Neural cell (in vitro differentiated cells): ENCODE results near the gene FOXK1. TPM values are rescaled to one million over a fixed set of nuclear protein-coding genes. Genes with fewer than 3 reads are reported as not detected.

Source experiments
- H2AFZ ChIP-seq: fragments of 200-600, 300-800 bp; sonication (generic), shearing (Covaris generic); 2 replicates; pipeline ENCODE4 v1.6.0; 2014; ENCODE audit warnings: low read depth, mild to moderate bottlenecking, antibody characterized with exemption, low read length, moderate library complexity
- H3F3A ChIP-seq: fragments of 200-600 bp; shearing (Covaris generic); 2 replicates; pipeline ENCODE4 v1.6.1; 2016; ENCODE audit warnings: mild to moderate bottlenecking, moderate library complexity, mixed read lengths, antibody characterized with exemption, low read length; ENCODE audit not compliant: insufficient read depth, poor library complexity, severe bottlenecking
- H3K27ac ChIP-seq: fragments of 200-600, 300-800 bp; sonication (generic), shearing (Covaris generic); 2 replicates; pipeline ENCODE4 v1.5.1; 2014; ENCODE audit warnings: mild to moderate bottlenecking, low read length, moderate library complexity
- H3K27me3 ChIP-seq: fragments of 300-800, 200-600 bp; sonication (generic), shearing (Covaris generic); 2 replicates; pipeline ENCODE4 v1.6.0; 2014; ENCODE audit warnings: mild to moderate bottlenecking, low read depth, low read length, moderate library complexity; ENCODE audit not compliant: insufficient read depth
- H3K36me3 ChIP-seq: fragments of 300-800, 200-600 bp; sonication (generic), shearing (Covaris generic); 2 replicates; pipeline ENCODE4 v1.5.1; 2014; ENCODE audit warnings: mild to moderate bottlenecking, antibody characterized with exemption, low read length, moderate library complexity; ENCODE audit not compliant: insufficient read depth
- H3K4me2 ChIP-seq: fragments of 300-800, 200-600 bp; sonication (generic), shearing (Covaris generic); 2 replicates; pipeline ENCODE4 v1.6.0; 2014; ENCODE audit warnings: mild to moderate bottlenecking, low read length
- H3K4me3 ChIP-seq: fragments of 300-800, 200-600 bp; sonication (generic), shearing (Covaris generic); 2 replicates; pipeline ENCODE4 v1.5.1; 2014; ENCODE audit warnings: mild to moderate bottlenecking, low read length, moderate library complexity
- H3K79me2 ChIP-seq: fragments of 200-600 bp; shearing (Covaris generic); replicated peaks from 2 replicates; pipeline ENCODE4 v1.6.0; 2014; ENCODE audit warnings: mild to moderate bottlenecking, low read length, moderate library complexity; ENCODE audit not compliant: insufficient read depth
- H3K9ac ChIP-seq: fragments of 300-800, 200-600 bp; sonication (generic), shearing (Covaris generic); 2 replicates; pipeline ENCODE4 v1.6.1; 2016; ENCODE audit warnings: mild to moderate bottlenecking, low read length, mixed read lengths
- H3K9me2 ChIP-seq: fragments of 200-600 bp; shearing (Covaris generic); 2 replicates; pipeline ENCODE4 v1.6.1; 2016; ENCODE audit warnings: mild to moderate bottlenecking, low read length, mixed read lengths; ENCODE audit not compliant: insufficient read depth
- H3K9me3 ChIP-seq: fragments of 200-600, 300-800 bp; sonication (generic), shearing (Covaris generic); 2 replicates; pipeline ENCODE4 v1.6.1; 2016; ENCODE audit warnings: mild to moderate bottlenecking, mixed run types, low read length, moderate library complexity, mixed read lengths
- H4K20me1 ChIP-seq: fragments of 200-600 bp; shearing (Covaris generic); 2 replicates; pipeline ENCODE4 v1.6.1; 2016; ENCODE audit warnings: mild to moderate bottlenecking, mixed run types; ENCODE audit not compliant: insufficient read depth
- CTCF ChIP-seq: fragments of 450-650 bp; IDR thresholded peaks from 2 replicates; pipeline ENCODE4 v1.5.1; 2014; ENCODE audit warnings: antibody characterized with exemption, mild to moderate bottlenecking, moderate library complexity; ENCODE audit not compliant: poor library complexity, severe bottlenecking
- EP300 ChIP-seq: fragments of 450-650 bp; conservative IDR thresholded peaks from 2 replicates; pipeline ENCODE4 v1.6.1; 2014; ENCODE audit warnings: antibody characterized with exemption, mild to moderate bottlenecking, moderate library complexity; ENCODE audit not compliant: poor library complexity, severe bottlenecking
- EZH2 ChIP-seq: fragments of 200-600, 300-800 bp; shearing (Covaris generic), sonication (generic); IDR thresholded peaks from 2 replicates; pipeline ENCODE4 v1.6.1; 2014; ENCODE audit warnings: antibody characterized with exemption, low read length, borderline replicate concordance, mild to moderate bottlenecking; ENCODE audit not compliant: insufficient read depth, poor library complexity, severe bottlenecking
- MXI1 ChIP-seq: fragments of 450-650 bp; conservative IDR thresholded peaks from 2 replicates; pipeline ENCODE4 v1.6.1; 2014; ENCODE audit warnings: antibody characterized with exemption, mild to moderate bottlenecking; ENCODE audit not compliant: poor library complexity, severe bottlenecking
- POLR2AphosphoS5 ChIP-seq: IDR thresholded peaks from 2 replicates; pipeline ENCODE4 v1.6.1; 2012
- RAD21 ChIP-seq: fragments of 450-650 bp; conservative IDR thresholded peaks from 2 replicates; pipeline ENCODE4 v1.6.1; 2014; ENCODE audit warnings: antibody characterized with exemption, mild to moderate bottlenecking, moderate library complexity
- SMC3 ChIP-seq: fragments of 450-650 bp; conservative IDR thresholded peaks from 2 replicates; pipeline ENCODE4 v1.6.1; 2014; ENCODE audit warnings: antibody characterized with exemption, mild to moderate bottlenecking, moderate library complexity; ENCODE audit not compliant: poor library complexity
- TAF1 ChIP-seq: IDR thresholded peaks from 2 replicates; pipeline ENCODE4 v1.6.1; 2012; ENCODE audit warnings: low read depth
- polyA plus RNA-seq: library from polyadenylated mRNA; depleted of rRNA; stranded (reverse); fragments of >200 nt; gene quantifications from 2 replicates; pipeline ENCODE4 v1.2.3, GENCODE V29; 2014
- TF ChIP-seq, protein P1 (sequence below): IDR thresholded peaks from 2 replicates; pipeline ENCODE4 v1.6.1; 2012; ENCODE audit warnings: borderline replicate concordance

Gene FOXK1
- polyA plus RNA-seq, 1 donor from 2014 or later, result 7.4 TPM

DNA sequence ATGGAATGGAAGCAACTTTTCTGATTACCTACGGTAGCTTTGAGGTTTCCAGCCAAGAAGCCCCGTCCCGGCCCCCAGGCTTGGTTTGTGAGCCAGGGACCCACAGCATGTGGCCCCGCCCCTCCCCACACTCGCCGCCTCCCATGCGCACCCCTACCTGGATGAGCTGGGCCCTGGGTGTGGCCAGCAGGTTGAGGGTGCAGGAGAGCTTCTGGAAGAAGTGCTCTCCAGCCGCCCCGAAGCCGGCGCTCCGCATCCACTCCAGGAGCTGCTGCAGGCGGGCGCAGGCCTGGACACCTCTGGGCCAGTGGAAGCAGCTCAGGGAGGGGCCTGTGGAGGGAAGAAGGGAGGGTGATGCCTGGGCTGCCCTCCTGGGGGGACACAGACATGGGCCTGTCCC lies 133.0 kb downstream of the FOXK1 start:
- Histone ChIP-seq H4K20me1 (no peaks in the 10 kb centered on the region), H3K36me3 (no peaks in the 10 kb centered on the region), H3K9ac (no peak overlapping the region), H3K27me3 (no peaks in the 10 kb centered on the region), H3K4me2 (no peak overlapping the region), H2AFZ (no peak overlapping the region), H3F3A (no peaks in the 10 kb centered on the region), H3K9me2 (no peaks in the 10 kb centered on the region), H3K27ac (no peak overlapping the region), H3K79me2 (no peaks in the 10 kb centered on the region), H3K9me3 (no peaks in the 10 kb centered on the region), H3K4me3 (no peak overlapping the region)
- TF ChIP-seq TAF1 (no peak), MXI1 (no peak), CTCF (no peak), POLR2AphosphoS5 (no peak), SMC3 (no peak), EP300 (no peak), EZH2 (no peak), RAD21 (no peak)
- TF ChIP-seq, protein P1, sequence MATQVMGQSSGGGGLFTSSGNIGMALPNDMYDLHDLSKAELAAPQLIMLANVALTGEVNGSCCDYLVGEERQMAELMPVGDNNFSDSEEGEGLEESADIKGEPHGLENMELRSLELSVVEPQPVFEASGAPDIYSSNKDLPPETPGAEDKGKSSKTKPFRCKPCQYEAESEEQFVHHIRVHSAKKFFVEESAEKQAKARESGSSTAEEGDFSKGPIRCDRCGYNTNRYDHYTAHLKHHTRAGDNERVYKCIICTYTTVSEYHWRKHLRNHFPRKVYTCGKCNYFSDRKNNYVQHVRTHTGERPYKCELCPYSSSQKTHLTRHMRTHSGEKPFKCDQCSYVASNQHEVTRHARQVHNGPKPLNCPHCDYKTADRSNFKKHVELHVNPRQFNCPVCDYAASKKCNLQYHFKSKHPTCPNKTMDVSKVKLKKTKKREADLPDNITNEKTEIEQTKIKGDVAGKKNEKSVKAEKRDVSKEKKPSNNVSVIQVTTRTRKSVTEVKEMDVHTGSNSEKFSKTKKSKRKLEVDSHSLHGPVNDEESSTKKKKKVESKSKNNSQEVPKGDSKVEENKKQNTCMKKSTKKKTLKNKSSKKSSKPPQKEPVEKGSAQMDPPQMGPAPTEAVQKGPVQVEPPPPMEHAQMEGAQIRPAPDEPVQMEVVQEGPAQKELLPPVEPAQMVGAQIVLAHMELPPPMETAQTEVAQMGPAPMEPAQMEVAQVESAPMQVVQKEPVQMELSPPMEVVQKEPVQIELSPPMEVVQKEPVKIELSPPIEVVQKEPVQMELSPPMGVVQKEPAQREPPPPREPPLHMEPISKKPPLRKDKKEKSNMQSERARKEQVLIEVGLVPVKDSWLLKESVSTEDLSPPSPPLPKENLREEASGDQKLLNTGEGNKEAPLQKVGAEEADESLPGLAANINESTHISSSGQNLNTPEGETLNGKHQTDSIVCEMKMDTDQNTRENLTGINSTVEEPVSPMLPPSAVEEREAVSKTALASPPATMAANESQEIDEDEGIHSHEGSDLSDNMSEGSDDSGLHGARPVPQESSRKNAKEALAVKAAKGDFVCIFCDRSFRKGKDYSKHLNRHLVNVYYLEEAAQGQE, result no peak

GRCh38 chr7:4815609-4816418 lies 133.7 kb downstream of the FOXK1 start:
- no peaks in the 10 kb centered on the region for H3F3A ChIP-seq
- no peak overlapping the region for H3K27ac ChIP-seq
- no peak overlapping the region for H3K9ac ChIP-seq
- no peak overlapping the region for H2AFZ ChIP-seq
- H3K79me2 ChIP-seq, result no peaks in the 10 kb centered on the region
- no peaks in the 10 kb centered on the region for H3K27me3 ChIP-seq
- no peaks in the 10 kb centered on the region for H3K36me3 ChIP-seq
- H3K9me3 ChIP-seq, result no peaks in the 10 kb centered on the region
- TF ChIP-seq CTCF, result no peak
- no peak for TF ChIP-seq RAD21
- no peak for TF ChIP-seq POLR2AphosphoS5
- TF ChIP-seq EZH2, result no peak
- no peak for TF ChIP-seq TAF1
- TF ChIP-seq MXI1, result no peak
- TF ChIP-seq EP300, result no peak
- TF ChIP-seq, protein P1, result no peak
- TF ChIP-seq SMC3, result no peak
- no peaks in the 10 kb centered on the region for H4K20me1 ChIP-seq
- H3K9me2 ChIP-seq, result no peaks in the 10 kb centered on the region
- no peak overlapping the region for H3K4me2 ChIP-seq
- no peak overlapping the region for H3K4me3 ChIP-seq
